HG02885 (cell line): Measurements from ENCODE around the gene DDAH1.

ENCODE experiments used
- ATAC-seq: cut with Tn5 transposase; IDR thresholded peaks from one replicate; pipeline ENCODE4 v1.9.1; 2021; ENCODE audit warnings: mild to moderate bottlenecking; ENCODE audit not compliant: unreplicated experiment, poor library complexity

Gene DDAH1

DNA sequence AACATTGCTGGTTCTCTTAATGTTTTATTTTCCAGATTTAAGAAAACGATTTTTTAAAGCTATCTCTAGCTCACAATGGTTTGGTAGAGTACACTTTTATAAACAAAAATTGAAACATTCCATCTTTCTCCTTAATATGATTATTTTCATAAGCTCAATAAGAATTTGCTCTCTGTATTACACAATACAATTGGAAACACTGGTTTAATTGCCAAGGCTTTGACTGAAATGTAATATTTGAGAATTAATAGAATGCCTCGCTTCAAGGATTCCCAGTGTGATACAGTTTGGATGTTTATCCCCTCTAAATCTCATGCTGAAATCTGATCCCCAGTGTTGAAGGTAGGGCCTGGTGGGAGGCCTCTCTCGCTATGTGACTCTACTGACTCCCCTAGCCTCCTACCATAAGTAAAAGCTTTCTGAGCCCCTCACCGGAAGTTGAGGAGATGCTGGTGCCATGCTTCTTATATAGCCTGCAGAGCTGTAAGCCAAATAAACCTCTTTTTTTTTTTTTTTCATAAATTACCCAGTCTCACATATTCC is 67.4 kb downstream of the DDAH1 start:
- no peak for ATAC-seq

DNA sequence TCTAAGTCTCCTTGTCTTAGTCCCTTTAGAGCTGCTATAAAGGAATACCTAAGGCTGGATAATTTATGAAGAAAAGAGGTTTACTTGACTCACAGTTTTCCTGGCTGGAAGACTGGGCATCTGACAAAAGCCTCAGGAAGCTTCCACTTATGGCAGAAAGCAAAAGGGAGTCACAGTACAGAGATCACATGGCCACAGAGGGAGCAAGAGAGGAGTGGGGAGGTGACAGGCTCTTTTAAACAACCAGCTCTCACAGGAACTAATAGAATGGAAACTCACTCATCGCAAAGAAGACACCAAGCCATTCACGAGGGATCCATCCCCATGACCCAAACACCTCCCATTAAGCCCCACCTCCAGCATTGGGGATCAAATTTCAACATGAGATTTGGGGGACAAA is 68.8 kb downstream of the DDAH1 start:
- ATAC-seq, result no peak

DNA sequence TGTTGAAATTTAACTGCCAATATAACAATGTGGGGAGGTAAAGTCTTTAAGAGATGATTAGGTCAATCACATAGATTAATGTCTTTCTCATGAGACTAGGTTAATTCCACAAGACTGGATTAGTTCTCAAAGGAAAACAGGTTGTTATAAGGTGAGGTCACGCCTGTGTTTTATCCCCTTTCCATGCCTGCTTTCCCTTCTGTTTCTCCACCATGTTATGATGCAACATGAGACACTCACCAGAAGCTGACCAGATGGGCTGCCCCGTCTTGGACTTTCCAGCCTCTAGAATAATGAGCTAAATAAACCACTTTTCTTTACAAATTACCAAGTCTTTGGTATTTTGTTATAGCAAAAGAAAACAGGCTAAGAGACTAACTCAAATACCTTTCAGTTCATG is 70.8 kb downstream of the DDAH1 start:
- no peak for ATAC-seq

DNA sequence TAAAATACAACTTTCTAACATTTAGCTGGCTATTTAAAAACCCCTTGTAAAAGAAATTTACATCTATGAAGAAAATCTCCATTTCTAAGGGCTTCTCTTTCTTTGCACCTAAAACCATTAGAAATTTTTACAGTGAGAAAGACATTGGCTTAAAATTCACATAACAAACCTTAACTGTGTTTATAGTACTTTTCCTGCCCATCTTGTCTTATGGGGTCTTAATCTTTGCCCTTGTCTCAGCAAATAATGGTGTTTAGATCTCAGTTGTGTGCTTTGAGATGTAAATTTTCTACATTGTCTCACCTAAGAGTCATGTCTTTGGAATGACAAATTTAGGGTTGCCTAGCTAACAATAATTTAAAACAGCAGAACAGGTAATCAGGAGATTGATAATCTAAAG is 71.5 kb downstream of the DDAH1 start:
- ATAC-seq, result no peak

DNA sequence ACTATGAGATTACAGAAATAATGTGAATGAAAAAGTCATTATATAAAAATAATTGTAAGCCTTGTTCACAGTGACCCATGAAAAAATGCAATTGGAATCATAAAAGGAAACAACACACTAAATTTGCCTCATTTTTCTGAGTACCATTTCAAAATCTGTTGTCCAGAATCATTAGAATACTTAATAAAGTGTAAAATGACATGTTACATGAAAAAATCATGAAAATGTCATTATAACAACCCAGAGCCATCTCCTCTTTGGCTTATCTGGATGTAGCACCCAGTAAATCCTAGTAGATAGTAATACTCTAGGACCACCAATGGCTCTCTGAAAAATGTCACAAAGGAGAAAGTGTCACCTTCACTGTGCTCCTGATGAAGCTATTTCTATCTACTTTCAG is 76.5 kb downstream of the DDAH1 start:
- no peak for ATAC-seq

DNA sequence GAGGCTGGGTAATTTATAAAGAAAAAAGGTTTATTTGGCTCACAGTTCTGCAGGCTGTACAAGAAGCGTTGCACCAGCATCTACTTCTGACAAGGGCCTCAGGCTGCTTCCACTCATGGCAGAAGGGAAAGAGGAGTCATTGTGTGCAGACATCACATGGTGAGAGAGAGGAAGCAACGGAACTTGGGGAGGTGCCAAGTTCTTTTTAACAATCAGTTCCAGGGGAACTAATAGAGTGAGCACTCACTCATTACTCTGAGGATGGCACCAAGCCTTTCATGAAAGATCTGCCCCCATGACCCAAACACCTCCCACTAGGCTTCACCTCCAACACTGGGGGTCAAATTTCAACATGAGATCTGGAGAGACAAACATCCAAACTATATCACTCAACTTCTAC is 77.2 kb downstream of the DDAH1 start:
- no peak for ATAC-seq

DNA sequence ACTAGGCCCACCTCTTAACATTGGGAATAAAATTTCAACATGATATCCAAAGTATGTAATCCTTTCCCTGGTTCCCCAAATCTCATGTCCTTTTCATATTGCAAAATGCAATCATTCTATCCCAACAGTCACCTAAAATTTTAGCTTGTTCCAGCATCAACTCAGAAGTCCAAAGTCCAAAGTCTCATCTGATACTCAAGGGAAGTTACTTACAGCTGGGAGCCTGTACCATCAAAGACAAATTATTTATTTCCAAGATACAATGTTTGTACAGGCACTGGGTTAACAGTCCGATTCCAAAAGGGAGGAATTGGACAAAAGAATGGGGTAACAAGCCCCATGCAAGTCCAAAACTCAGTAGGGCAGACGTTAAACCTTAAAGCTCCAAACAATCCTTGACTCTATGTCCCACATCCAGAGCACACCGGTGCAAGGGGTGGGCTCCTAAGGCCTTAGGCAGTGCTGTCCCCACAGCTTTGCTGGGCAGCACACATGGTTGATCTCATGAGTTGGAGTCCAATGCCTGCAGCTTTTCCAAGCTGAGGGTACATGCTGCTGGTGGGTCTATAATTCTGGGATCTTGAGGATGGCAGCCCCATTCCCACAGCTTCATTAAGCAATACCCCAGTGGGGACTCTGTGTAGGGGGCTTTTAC is 78.8 kb downstream of the DDAH1 start:
- ATAC-seq, result no peak

DNA sequence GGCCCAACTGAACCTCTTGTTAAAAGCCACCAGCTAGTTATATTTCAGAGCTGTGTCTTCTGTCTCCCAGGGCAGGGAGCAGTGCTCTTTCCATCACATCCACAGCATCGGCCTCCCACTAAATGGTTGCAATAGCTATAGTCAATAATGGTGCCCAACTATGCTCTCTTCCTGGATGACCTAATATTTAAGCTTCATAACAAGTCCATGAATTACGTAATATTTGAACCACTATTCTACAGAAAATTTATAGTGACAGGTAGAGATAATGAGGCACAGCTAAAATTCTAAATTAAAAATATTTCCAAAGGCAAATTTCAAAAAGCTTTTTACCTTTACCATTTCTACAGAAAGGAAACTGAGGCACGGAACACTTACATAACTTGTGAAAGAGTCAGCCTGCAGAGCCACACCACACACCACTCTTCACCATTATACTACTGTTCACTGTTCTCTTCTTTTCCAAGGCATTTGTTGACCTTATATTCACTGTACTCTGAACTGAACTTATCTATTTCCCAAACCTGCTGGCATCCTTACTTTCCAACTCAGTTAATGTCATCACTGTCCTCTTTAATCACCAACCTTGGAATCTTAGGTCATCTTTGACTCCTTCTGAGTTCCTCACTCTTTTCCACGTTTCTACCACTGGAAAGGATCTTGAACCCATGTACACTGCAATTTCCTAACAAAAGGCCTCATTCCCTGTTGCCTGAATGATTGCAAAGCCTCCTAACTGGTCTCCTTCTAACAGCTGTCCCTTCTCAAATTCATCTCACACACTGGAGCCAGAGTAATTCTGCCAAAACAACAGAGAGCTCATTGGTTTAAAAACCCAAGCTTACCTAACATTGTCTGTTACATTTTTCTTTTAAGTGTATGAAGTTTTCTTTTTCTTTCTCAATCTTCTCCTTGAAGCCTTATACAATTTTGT is 85.5 kb downstream of the DDAH1 start:
- ATAC-seq, result no peak

DNA sequence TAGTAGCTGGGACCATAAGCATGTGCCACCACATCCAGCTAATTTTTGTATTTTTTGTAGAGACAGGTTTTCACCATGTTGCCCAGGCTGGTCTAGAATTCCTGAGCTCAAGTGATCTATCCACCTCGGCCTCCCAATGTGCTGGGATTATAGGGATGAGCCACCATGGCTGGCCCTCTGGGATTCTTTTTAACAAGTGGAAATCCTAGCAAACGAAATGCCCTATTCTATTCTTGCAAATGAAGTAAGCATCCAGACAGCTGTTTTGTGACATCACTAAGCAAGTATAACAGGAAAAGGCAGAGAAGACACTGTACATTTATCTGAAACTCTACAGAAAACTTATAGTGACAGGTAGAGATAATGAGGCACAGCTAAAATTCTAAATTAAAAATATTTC is 86.4 kb downstream of the DDAH1 start:
- no peak for ATAC-seq

DNA sequence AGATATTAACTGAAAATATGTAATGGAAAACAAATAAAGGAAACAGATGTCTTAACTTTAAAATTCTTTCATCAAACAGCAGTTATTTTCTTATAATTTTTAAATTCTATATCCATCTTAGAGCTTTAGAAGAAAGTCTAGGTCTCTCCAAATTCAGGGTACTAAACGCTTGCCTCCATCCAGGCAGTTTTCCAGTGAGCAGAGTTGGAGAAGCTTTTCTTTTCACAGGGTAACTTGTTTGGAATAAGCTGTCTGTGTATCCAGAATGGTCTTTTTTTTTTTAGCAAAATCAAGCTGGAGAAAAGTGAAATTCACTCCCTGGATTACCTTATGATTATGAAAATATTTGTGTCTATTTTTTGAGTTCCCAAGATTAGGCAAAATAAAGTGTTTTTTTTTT is 88.6 kb downstream of the DDAH1 start:
- no peak for ATAC-seq

DNA sequence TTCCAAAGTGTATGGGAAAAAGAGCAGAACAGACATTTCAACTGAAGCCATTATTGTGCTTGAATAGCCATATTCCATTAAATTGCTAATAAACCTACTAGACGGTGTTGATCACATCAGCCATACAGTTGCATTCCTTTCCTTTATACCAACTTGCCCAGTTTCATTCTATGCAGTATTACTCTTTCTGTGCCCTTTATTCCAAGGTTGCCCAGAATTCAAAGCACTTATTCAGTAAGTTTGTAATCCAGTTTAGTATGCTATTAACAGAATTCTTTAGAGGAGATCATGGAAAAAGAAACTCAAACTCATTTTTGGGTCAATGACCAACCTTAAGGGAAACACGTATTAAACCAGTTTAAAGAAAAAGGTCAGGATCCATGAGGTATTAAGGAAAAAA is 89.5 kb downstream of the DDAH1 start:
- ATAC-seq, result no peak

DNA sequence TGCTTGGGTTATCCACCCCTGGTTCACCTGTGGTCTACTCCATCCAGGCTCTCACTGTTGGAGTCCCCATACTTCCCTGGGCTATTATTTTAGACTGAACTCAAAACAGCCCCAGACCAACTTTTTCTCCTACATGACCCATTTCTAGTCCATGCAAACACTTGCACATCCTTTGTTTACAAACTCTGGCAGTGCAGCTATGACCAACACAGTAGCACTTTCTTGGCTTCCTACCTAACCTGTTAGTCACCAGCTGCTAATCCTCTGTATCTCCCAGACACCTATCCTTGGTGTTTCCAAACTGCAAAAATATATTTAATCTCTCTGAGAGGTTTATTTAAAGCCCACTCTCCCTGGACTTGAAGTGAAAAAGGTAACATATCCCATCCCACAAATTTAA is 90.8 kb downstream of the DDAH1 start:
- ATAC-seq, result no peak

DNA sequence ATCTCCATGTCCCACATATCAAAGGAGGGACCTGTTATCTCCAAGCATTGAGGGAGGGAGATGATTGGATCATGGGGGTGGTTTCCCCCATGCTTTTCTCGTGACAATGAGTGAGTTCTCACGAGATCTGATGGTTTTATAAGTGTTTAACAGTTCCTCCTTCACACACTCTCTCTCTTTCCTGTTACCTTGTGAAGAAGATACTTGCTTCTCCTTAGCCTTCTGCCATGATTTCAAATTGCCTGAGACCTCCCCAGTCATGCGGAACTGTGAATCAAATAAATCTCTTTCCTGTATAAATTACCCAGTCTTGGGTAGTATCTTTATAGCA is 91.6 kb downstream of the DDAH1 start:
- no peak for ATAC-seq

DNA sequence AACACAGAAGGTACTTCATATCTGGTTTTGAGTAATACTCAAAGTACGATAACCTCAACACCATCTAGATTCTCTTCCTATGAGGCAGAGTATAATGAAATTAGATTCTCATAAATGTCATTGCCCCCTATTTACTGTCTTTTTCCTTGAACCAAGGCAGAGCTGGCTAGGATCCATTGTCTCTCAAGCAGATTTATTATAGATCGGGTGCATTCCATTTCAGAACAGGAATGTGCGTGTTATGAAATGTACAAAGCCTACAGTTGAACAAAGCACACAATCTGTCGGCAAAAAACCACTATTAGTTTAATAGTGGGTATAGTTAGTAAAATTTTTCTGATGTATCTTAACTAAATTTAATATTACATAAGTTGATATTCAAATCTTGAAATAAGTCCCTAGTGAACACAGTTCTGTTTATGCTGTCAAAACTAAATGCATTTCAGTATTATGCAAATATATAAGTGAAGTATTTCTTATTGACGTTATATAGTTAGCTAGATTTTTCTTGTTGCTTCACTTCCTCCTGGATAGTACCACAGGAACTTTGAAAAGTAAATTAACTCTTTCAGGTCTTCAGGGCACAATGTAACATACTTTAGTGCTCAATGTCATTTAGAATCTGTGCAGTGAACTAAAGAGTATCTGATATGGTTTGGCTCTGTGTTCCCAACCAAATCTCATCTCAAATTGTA is 92.1 kb downstream of the DDAH1 start:
- no peak for ATAC-seq

DNA sequence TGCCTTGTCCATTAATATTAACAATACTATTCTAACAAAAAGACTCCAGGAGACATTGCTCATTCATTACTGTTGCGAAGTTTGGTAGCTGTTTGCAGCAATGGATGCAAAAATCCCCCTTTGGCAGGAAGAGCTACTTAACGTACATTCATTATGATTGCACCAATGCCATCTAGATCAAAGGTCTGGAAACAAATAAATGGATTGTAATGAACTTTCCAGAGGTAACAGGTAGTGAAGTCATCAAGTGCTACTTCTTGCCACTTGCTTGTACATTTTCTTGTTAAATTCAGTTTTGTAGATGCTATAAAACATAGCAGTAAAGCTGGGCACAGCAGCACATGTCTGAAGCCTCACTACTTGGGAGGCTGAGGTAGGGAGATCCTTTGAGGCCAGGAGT is 93.9 kb downstream of the DDAH1 start:
- ATAC-seq, result no peak

DNA sequence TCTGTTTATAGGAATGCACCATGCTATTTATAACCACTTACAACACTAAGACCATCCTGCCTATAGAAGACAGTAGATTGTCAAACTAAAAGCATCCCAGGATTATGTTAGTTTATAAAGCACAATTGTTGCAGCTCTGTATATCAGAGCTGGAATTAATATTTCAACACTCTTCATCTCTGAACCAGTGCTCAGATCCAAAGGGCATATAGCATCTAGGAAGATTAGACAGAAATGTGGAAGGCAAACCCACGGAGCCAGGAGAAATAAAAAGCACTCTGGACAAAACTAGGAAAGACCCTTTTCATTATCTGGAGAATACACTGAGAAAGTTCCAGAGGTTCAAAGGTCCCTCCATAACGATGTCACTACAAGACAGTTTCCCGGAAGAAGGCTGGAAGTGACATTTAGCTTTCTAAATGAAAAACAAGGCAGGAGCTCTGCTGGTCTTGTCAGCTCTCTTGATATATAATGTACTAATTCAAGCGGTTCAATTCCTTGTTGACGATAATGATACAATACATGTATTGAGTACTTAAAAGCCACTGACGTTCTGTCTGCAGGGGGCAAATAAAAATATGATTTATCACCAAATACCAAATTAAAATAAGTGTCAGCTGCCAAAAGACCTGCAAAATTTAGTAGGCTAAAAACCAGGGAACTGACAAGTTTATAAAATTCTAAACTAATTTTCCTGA is 96.7 kb downstream of the DDAH1 start:
- no peak for ATAC-seq

DNA sequence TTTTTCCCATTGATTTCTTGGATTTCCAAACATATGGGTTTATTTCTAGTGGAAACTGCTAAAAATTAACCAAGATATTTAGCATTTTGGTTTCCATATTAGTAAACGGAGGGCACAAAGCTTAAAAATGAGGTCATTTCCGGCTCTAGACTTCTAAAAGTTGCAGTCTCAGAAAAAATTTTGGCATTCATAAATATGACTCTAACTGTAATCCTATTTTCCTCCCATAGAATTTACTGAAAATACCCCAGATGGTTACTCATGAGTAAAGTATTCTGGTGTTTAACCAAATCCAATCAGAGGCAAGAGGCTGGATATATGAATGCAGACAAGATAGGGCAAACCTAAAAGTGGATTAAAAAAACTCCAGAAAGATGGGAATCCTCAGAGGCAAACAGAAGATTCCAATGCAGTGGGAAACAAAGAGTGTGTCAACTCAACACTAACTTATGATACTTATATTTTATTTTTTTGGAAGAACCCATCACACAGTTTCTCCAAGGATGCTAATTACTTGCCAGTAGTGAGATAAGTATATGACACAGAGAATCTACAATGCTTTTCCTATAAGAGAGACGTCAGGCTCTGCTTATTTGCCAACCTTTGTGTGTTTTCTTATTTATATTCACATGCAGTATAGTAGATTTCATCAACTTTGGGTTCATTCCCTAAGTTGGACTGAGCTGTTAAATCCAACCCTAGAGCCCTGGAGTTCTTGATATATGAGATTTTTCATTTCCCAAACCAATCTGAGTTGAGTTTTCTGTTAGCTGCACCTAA is 98.4 kb downstream of the DDAH1 start:
- no peak for ATAC-seq

DNA sequence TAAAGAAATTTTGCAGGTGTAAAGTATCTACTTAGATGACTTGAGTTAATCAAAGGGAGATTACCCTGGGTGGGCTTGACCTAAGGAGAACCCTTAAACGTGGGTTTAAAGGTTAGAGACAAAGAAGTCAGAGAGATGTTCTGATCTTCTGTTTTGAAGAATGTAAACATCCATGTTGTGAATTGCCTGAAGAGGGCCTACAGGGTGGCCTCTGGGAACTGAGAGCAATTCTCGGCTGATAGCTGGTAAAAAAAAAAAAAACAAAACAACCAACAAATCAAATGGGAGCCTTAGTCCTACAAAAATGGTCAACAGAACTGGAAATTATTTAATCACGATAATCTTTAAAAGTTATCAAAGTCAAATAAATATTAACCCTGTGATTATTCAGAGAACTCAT is 99.1 kb downstream of the DDAH1 start:
- ATAC-seq, result no peak

DNA sequence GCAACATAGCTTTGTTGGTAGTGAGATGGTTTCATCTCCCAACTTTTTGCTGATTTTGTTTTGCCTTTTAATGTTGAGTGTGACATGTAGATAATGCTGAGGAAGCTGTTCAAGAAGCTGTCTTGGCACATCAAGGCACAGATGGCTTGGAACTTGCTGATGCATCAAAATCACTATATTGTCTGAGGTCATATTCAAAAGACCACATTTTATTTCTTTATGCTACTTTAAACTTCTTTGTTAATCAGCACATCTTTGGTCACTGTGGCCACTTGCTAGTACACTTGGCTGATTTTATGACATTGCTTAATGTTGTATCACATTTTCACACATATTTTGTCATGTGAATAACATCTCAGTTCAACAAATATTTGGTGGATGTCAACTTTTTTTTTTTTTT is 101.4 kb downstream of the DDAH1 start:
- no peak for ATAC-seq

DNA sequence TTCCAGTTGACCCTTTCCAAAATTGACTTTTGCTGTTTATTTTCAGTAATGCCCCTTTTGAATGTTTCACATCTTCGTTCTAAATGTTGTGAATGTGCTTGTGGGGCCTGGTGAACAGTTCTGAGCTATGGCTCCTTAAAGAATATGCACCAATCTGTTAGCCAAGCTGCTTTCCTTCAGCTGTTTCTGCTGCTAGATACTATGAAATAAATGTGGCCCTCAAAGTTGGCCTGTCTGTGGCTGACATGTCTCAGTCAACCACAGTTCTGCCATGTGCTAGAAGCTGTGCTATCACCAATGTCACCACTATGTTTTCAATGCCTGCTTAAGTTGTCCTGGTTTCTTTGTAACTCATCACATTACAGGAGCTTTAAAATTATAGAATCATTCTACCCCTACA is 101.9 kb downstream of the DDAH1 start:
- ATAC-seq, result no peak
